HUES64 (cell line): ENCODE results near the gene KRTAP10-12.

Source experiments
- H3K27ac ChIP-seq: 2 replicates; pipeline ENCODE4 v1.7.0; 2013; ENCODE audit warnings: low read depth, low read length, inconsistent platforms
- H3K27me3 ChIP-seq: 2 replicates; pipeline ENCODE4 v1.6.1; 2013; ENCODE audit warnings: mild to moderate bottlenecking, low read length; ENCODE audit not compliant: insufficient read depth
- H3K36me3 ChIP-seq: 2 replicates; pipeline ENCODE4 v1.6.1; 2013; ENCODE audit warnings: mild to moderate bottlenecking, low read length; ENCODE audit not compliant: insufficient read depth
- H3K4me1 ChIP-seq: 2 replicates; pipeline ENCODE4 v1.6.1; 2013; ENCODE audit warnings: mild to moderate bottlenecking, low read length, moderate library complexity; ENCODE audit not compliant: insufficient read depth
- H3K4me3 ChIP-seq: 2 replicates; pipeline ENCODE4 v1.5.1; 2013; ENCODE audit warnings: mild to moderate bottlenecking, low read length, moderate library complexity
- H3K9ac ChIP-seq: 2 replicates; pipeline ENCODE4 v1.6.1; 2013; ENCODE audit warnings: mild to moderate bottlenecking, low read depth, low read length
- H3K9me3 ChIP-seq: 2 replicates; pipeline ENCODE4 v1.6.1; 2013; ENCODE audit warnings: low read depth, low read length; ENCODE audit not compliant: insufficient read depth
- WGBS: fragments of 150-250, 120-280 bp; methylation state at CpG from one replicate; pipeline ENCODE4 v1.1.7; 2013; ENCODE audit warnings: missing lambda C conversion rate; 5-methylcytosine and 5-hydroxymethylcytosine counted together

The KRTAP10-12 gene

GRCh38 chr21:44701541-44701940 is 4.6 kb downstream of the KRTAP10-12 start:
- Histone ChIP-seq H3K9me3 (no peaks in the 10 kb centered on the region), H3K36me3 (no peaks in the 10 kb centered on the region), H3K4me3 (no peak overlapping the region), H3K4me1 (peaks cover 44% of the 10 kb centered on the region), H3K9ac (no peak overlapping the region), H3K27me3 (peaks cover 26% of the 10 kb centered on the region), H3K27ac (no peak overlapping the region)
- WGBS, result 69% methylated on average over 12 of the region's 12 CpGs

- 82% methylated on average over 22 of the region's 22 CpGs for WGBS
- Histone ChIP-seq H3K36me3 (no peaks in the 10 kb centered on the region), H3K27ac (no peak overlapping the region), H3K4me1 (peaks cover 41% of the 10 kb centered on the region), H3K4me3 (no peak overlapping the region), H3K27me3 (peaks cover 34% of the 10 kb centered on the region), H3K9ac (no peak overlapping the region), H3K9me3 (no peaks in the 10 kb centered on the region)
Measured at GRCh38 chr21:44702111-44702972, 5.4 kb downstream of the KRTAP10-12 start.

GRCh38 chr21:44702973-44703730 is 6.2 kb downstream of the KRTAP10-12 start:
- peaks cover 38% of the 10 kb centered on the region for H3K4me1 ChIP-seq
- H3K27ac ChIP-seq, result no peak overlapping the region
- H3K4me3 ChIP-seq, result no peak overlapping the region
- H3K27me3 ChIP-seq, result peaks cover 42% of the 10 kb centered on the region
- no peak overlapping the region for H3K9ac ChIP-seq
- H3K36me3 ChIP-seq, result no peaks in the 10 kb centered on the region
- 60% methylated on average over 16 of the region's 16 CpGs for WGBS
- H3K9me3 ChIP-seq, result no peaks in the 10 kb centered on the region

- peaks cover 41% of the 10 kb centered on the region for H3K4me1 ChIP-seq
- H3K9me3 ChIP-seq, result no peaks in the 10 kb centered on the region
- WGBS, result 39% methylated on average over 12 of the region's 13 CpGs
- H3K27me3 ChIP-seq, result peaks cover 50% of the 10 kb centered on the region
- peak overlapping the region; percentile 32; the same call in 1 of the 2 replicates for H3K4me3 ChIP-seq
- no peaks in the 10 kb centered on the region for H3K36me3 ChIP-seq
- 0 out of 2 replicates have a peak overlapping the region, but pooled peaks have one; percentile 19 for H3K9ac ChIP-seq
- peak overlapping the region; percentile 62; the same call in 1 of the 2 replicates for H3K27ac ChIP-seq
Measured at GRCh38 chr21:44703731-44704635, 7.0 kb downstream of the KRTAP10-12 start.

- Histone ChIP-seq H3K4me3 (peak overlapping the region; percentile 32; the same call in 1 of the 2 replicates), H3K27ac (peak overlapping the region; percentile 62; the same call in 1 of the 2 replicates), H3K9me3 (no peaks in the 10 kb centered on the region), H3K9ac (0 out of 2 replicates have a peak overlapping the region, but pooled peaks have one; percentile 19), H3K27me3 (peaks cover 57% of the 10 kb centered on the region), H3K4me1 (peaks cover 46% of the 10 kb centered on the region), H3K36me3 (no peaks in the 10 kb centered on the region)
- 19% methylated on average over 13 of the region's 13 CpGs for WGBS
Measured at GRCh38 chr21:44704636-44705001, 7.6 kb downstream of the KRTAP10-12 start.

GRCh38 chr21:44706026-44706705 is 9.2 kb downstream of the KRTAP10-12 start:
- Histone ChIP-seq H3K4me1 (peaks cover 55% of the 10 kb centered on the region), H3K27me3 (peaks cover 72% of the 10 kb centered on the region), H3K9me3 (no peaks in the 10 kb centered on the region), H3K9ac (peak overlapping the region; percentile 54; the same call in 1 of the 2 replicates), H3K4me3 (peak overlapping the region; percentile 47), H3K36me3 (no peaks in the 10 kb centered on the region), H3K27ac (peak overlapping the region; percentile 77; the same call in 1 of the 2 replicates)
- WGBS, result 2% methylated on average over 54 of the region's 54 CpGs

- H3K27me3 ChIP-seq, result peaks cover 80% of the 10 kb centered on the region
- peak overlapping the region; percentile 47 for H3K4me3 ChIP-seq
- WGBS, result 1% methylated on average over 38 of the region's 46 CpGs
- no peaks in the 10 kb centered on the region for H3K36me3 ChIP-seq
- H3K9me3 ChIP-seq, result no peaks in the 10 kb centered on the region
- peaks cover 55% of the 10 kb centered on the region for H3K4me1 ChIP-seq
- peak overlapping the region; percentile 54; the same call in 1 of the 2 replicates for H3K9ac ChIP-seq
- no peak overlapping the region; the same call in 1 of the 2 replicates for H3K27ac ChIP-seq
Measured at GRCh38 chr21:44706706-44707581, 10.0 kb downstream of the KRTAP10-12 start.

GRCh38 chr21:44708213-44708865 is 11.4 kb downstream of the KRTAP10-12 start:
- peaks cover 92% of the 10 kb centered on the region for H3K27me3 ChIP-seq
- no peak overlapping the region for H3K9ac ChIP-seq
- WGBS, result 1% methylated on average over 13 of the region's 13 CpGs
- peak overlapping the region; percentile 34; the same call in 1 of the 2 replicates for H3K27ac ChIP-seq
- H3K36me3 ChIP-seq, result no peaks in the 10 kb centered on the region
- peaks cover 55% of the 10 kb centered on the region for H3K4me1 ChIP-seq
- H3K4me3 ChIP-seq, result peak overlapping the region; percentile 42
- H3K9me3 ChIP-seq, result no peaks in the 10 kb centered on the region

GRCh38 chr21:44708866-44709425 is 12.0 kb downstream of the KRTAP10-12 start:
- peak overlapping the region; percentile 42 for H3K4me3 ChIP-seq
- no peaks in the 10 kb centered on the region for H3K36me3 ChIP-seq
- no peaks in the 10 kb centered on the region for H3K9me3 ChIP-seq
- no peak overlapping the region for H3K27ac ChIP-seq
- peaks cover 92% of the 10 kb centered on the region for H3K27me3 ChIP-seq
- H3K4me1 ChIP-seq, result peaks cover 49% of the 10 kb centered on the region
- no peak overlapping the region; the same call in 1 of the 2 replicates for H3K9ac ChIP-seq
- 4% methylated on average over 25 of the region's 25 CpGs for WGBS
